GM21390 (cell line): ENCODE results near the gene PALLD.
"Not testable (repeated sequence)": the region's sequence is repeated elsewhere in the genome, so short reads cannot be mapped to it uniquely, and the experiment has no call there.

Source experiments
- ATAC-seq: cut with Tn5 transposase; IDR thresholded peaks from one replicate; pipeline ENCODE4 v1.9.1; 2021; ENCODE audit not compliant: unreplicated experiment

The PALLD gene

DNA sequence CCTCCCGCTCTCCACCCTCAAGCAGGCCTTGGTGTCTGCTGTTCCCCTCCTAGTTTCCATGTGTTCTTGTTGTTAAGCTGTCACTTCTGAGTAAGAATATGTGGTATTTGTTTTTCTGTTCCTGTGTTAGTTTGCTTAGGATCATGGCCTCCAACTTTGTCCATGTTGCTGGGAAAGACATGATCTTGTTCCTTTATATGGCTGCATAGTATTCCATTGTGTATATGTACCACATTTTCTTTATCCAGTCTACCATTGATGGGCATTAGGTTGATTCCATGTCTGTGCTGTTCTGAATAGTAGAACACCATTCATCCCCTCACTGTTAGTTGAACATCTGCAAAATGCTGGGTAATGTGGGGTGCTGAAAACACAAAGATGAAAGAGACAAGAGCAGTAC, 222.9 kb downstream of the PALLD start:
- ATAC-seq: no peak

DNA sequence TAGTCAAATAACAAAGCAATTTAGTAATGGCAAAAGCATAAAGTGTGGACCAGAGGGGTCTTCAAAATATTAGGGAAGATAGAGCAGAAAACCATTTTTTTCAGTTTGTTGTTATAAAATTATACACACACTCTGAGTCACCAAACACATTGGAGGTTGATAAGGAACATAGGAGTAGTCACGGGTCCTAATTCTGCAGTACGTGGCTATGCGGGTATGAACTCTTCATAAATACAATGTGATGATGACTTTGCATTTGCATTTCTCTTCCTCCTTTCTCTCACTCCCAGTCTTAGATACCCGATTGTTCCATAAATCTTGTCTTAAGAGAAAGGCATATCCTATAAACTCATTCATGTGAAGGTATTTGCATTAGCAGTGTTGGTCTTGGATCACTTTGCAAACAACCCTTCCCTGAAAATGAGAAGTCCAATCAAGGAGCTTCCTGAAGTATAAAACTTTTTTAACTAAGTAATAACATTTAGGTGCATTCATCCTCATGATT, 223.6 kb downstream of the PALLD start:
- ATAC-seq: no peak

GRCh38 chr4:168722391-168722790, 225.5 kb downstream of the PALLD start:
- no peak for ATAC-seq

DNA sequence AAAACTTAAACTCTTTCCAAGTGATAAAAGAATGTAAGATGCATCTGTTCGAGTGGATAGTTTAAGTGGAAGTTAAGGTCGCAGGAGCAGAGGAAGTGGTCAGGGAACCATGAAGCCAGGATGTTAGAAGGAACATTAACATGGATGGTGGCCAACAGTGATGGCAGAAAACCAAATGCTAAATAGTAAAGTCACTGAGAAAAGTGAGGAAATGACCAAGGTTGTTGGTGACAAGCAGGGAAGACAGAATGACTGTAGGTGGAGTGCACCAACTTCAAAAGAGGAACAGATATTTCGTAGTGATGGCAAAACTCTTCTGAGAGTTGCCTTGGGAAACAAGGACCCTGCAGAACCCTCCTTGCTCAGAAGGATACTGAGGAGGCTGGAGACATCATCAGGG, 226.2 kb downstream of the PALLD start:
- no peak for ATAC-seq

GRCh38 chr4:168723569-168723968, 226.7 kb downstream of the PALLD start:
- ATAC-seq: no peak

DNA sequence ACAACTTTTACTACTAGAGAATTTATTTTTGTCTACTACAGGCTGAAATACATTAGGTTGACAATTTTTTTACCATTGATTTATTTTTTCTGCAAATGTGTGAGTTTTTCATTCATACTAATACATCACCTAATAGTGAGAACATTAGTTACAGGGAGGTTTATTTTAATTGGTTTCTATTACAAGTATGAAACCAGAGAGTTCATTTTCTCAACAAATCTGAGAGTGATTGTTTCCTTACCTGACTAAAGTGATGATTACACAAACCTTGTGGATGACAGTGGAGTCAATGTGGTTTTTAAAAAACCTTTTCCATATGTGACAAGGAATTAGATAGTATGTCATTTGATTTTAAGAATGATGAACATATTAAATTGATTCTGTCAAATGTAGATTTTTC, 227.4 kb downstream of the PALLD start:
- ATAC-seq: no peak

DNA sequence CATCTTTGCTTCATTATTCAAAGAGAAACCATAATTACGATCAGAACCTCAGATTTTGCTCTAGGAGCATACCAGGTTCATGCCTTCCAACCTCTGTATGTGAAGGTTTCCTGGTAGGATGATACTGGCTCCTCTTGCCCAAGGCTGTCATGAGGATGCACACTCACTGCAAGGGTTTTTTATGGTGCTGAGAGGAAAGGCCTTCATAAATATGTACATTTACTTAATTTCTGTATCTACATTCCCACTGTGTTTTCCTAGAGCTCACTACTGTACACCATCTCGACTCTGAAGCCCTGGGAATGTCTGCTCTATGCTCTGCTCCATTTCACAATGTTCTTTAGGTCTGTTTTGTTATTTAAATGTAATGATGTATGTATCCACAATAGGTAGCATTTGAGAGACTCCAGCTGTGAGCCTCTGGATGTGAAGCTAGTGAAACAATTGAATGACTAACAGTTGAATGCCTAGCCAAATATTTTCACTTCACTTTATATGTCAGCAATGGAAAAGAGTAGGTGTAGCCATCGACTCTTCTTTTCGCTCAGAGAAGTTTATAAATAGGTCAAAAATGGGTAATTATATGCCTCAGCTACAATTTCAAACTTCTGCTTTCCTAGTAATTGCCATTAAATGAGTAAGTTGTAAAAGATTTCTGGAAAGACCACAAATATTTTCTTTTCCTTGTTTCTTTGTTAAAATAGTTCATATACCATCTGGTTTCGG, 228.0 kb downstream of the PALLD start:
- no peak for ATAC-seq

- ATAC-seq: no peak
Observed at GRCh38 chr4:168725930-168726329, 229.1 kb downstream of the PALLD start.

DNA sequence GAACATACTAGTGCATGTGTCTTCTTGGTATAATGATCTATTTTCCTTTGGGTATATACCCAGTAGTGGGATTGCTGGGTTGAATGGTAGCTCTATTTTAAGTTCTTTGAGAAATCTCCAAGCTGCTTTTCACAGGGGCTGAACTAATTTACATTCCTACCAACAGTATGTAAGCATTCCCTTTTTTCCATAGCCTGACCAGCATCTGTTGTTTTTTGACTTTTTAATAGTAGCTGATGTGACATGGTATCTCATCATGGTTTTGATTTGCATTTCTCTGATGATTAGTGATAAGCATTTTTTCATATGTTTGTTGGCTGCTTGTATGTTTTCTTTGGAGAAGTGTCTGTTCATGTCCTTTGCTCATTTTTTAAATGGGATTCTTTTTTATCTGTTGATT, 230.3 kb downstream of the PALLD start:
- not testable (repeated sequence) for ATAC-seq

- no peak for ATAC-seq
Observed at GRCh38 chr4:168731006-168731636, 234.3 kb downstream of the PALLD start.

DNA sequence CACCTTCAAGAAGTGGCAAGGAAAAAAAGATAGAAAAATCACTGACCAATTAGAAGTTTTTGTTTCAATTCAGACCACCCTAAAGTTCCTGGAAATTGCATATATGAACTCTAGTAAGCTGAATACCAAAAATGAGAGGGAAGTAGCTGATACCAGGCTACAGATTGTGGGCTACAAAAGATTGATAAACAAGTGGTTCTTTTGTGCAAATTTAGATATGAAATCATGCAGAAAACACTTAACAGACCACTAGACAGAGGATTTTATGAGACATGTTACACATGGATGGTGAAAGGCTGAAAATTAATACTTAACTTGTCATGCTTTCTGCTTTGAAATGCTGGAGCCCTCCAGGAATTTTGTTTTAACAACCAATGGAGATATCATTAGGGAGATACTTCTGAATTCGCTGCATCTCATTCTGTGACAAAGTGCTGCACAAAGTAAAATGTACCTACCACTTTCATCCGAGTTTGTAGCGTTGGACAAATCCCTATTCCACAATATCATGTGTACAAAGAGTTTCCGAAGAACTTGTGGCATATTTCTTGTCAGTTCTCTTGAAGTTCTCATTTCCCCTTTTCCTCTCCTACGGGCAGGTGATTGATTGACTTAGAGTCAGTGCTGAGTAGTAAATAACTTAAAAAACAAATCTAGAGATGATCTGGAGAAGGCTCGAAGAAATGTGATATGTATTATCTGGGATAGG, 235.0 kb downstream of the PALLD start:
- no peak for ATAC-seq

GRCh38 chr4:168732714-168733113, 235.9 kb downstream of the PALLD start:
- ATAC-seq: no peak

DNA sequence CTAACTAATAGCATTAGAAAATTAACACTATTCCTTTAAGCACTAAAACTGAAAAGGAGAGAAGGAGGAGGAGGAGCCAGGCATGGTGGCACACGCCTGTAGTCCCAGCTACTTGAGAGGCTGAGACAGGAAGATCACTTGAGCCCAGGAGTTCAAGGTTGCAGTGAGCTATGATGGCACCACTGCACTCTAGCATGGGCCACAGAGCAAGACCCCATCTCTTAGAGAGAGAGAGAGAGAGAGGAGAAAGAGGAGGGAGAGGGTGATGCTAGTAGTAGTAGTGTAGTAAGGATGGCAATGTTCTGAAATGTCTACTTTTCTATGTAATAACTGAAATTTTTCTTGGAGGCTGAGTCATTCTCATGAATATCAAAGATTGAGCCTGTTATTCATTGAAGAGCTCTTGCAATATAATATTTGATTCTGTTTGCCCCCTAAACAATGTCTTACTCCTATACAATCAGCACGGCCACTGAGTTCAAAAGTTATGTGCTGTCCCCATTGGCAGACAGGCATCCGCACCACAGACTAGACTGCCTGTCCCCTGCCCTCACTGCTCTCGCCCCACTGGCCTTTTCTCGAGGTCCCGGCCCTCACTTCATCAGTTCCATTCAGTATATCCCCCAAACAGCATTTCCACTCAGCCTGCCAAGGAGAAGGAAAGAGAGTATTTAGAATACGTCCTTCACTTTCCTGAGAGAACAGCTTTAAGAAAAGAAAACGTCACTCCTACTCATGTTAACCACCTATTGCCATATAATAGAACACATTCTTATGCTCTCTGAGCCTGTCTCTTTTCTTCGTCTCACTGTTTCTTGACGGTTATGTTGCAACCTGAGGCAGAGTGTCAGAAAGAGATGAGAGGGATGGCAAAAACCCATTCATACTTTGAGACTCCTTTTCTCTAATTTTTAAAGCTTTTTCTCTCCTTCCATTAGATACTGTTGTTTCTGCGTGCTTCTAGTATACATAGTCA, 238.1 kb downstream of the PALLD start:
- ATAC-seq: no peak

GRCh38 chr4:168735735-168736134, 238.9 kb downstream of the PALLD start:
- ATAC-seq: no peak

GRCh38 chr4:168736860-168737805, 240.3 kb downstream of the PALLD start:
- no peak for ATAC-seq

DNA sequence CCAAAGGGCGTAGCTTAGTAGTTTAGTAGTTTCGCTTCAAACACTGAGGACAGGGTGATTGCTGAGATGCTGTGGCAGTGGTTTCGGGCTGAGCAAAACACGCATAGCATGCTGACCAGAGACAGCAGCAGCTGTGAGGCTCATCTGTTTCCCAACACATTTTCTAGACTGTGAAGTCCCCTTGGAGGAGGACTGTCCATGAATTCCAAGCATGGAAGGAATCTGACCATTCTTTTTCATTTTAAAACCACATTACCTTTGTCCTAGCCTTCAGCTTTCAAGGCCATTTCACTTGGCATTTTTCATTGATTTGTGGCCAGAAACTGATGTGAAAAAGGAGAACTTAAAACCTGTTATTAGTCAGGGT, 240.9 kb downstream of the PALLD start:
- ATAC-seq: no peak

DNA sequence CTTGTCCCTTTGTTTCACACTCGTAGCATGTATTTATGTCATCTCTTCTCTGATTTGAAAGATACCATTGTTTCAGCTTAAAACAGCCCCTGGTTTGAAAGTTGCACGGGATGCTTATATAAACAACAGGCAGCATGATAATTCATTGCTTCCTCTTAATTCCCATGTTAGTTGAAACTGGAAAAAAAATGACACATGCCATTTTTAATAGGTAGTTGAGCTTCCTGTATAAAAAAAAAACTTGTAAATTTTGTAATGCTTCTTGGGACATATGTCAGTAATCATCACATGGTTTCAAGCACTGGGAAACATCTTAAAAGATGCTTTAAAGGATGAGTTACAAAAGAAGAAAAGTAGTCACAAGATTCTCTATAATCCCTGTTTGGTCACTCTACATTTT, 243.0 kb downstream of the PALLD start:
- no peak for ATAC-seq

- no peak for ATAC-seq
Observed at GRCh38 chr4:168740691-168741090, 243.8 kb downstream of the PALLD start.

- no peak for ATAC-seq
Observed at GRCh38 chr4:168741281-168742173, 244.7 kb downstream of the PALLD start.
